ENCODE data around the gene GRK4. TPM values are rescaled to one million over a fixed set of nuclear protein-coding genes. Genes with fewer than 3 reads are reported as not detected.

The GRK4 gene
- total and polyA plus RNA-seq, 2 donors (not counting 1 experiment from before 2014, with no cell fraction given), result 0.73 to 2.3 TPM

DNA sequence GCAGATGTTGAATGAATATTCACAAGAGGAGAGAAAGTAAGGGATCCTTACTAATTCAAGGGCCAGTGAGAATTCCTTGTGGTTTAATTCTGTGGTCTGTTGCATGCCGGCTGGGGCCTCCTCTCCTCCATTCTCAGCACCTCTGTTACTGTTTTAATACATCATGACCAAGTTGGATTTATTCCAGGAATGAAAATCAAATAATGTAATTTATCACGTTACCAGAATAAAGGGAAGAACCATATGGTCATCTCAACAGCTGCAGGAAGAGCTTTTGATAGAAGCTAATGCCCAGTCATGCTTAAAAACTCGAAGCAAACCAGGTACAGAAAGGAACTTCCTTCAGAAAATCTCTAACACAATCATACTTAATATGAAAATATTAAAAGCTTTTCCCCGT, 54.1 kb downstream of the GRK4 start:
- no CpG with 5 or more reads among the region's 4 CpGs for WGBS (ENCODE audit: insufficient coverage)
- ChIA-PET CTCF (no interaction called here), POLR2A (no interaction called here)

DNA sequence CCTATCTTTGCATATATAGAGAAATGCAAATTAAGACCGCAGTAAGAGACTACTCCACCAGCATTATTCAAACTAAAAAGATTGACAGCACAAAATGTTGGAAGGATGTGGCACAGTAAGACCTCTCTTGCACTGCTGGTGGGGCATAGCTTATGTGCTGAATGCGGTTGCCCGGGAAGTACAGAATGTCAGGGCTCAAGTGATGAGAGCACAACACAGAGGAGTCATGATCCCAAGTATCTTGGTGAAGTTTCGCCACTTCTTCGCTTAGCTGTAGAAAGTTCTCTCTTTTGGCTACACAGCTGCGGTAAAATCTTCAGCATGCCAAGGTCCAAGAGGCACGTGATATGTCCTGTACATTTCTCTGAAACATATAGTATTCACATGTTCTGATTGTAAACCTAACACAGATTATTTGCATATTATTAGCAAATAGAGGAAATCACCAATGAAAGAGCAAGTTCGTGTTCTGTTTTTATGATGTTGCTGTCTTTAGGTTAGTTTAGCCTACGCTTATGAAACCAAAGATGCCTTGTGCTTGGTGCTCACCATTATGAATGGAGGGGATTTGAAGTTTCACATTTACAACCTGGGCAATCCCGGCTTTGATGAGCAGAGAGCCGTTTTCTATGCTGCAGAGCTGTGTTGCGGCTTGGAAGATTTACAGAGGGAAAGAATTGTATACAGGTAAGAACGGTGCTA, 55.9 kb downstream of the GRK4 start:
- peaks cover 4% of the 10 kb centered on the region for H3K4me1 Mint-ChIP-seq
- TF ChIP-seq, protein P1, sequence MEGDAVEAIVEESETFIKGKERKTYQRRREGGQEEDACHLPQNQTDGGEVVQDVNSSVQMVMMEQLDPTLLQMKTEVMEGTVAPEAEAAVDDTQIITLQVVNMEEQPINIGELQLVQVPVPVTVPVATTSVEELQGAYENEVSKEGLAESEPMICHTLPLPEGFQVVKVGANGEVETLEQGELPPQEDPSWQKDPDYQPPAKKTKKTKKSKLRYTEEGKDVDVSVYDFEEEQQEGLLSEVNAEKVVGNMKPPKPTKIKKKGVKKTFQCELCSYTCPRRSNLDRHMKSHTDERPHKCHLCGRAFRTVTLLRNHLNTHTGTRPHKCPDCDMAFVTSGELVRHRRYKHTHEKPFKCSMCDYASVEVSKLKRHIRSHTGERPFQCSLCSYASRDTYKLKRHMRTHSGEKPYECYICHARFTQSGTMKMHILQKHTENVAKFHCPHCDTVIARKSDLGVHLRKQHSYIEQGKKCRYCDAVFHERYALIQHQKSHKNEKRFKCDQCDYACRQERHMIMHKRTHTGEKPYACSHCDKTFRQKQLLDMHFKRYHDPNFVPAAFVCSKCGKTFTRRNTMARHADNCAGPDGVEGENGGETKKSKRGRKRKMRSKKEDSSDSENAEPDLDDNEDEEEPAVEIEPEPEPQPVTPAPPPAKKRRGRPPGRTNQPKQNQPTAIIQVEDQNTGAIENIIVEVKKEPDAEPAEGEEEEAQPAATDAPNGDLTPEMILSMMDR (IDR thresholded peaks at IDR 0.05), result no peak
- POLR2A ChIA-PET, result no interaction called here

More for the DNA sequence above, 54.1 kb downstream of the GRK4 start:
- Histone ChIP-seq H3K36me3 (replicated peaks in 1 of 2; ENCODE audit: control extremely low read depth in 1 of 2, control insufficient read depth in 1 of 2, extremely low read depth in 1 of 2, insufficient read depth in 2 of 2, low read length in 1 of 2) (no peaks in the 10 kb centered on the region), H3K79me2 (ENCODE audit: control insufficient read depth, insufficient read depth, low read length) (no peaks in the 10 kb centered on the region), H3K27ac (ENCODE audit: low read length in 2 of 2) (no peak overlapping the region), H3K4me3 (ENCODE audit: control extremely low read depth in 1 of 5, extremely low read depth in 1 of 5, insufficient read depth in 1 of 5, low read depth in 2 of 5, low read length in 4 of 5) (no peak overlapping the region), H3K9ac (ENCODE audit: low read length) (no peak overlapping the region), H3K27me3 (replicated peaks in 1 of 4; ENCODE audit: control extremely low read depth in 1 of 4, control insufficient read depth in 3 of 4, insufficient read depth in 4 of 4, low read length in 3 of 4) (no peaks in the 10 kb centered on the region), H3K9me3 (ENCODE audit: control extremely low read depth in 1 of 3, control insufficient read depth in 2 of 3, insufficient read depth in 1 of 3, low read length in 2 of 3) (no peaks in the 10 kb centered on the region), H2AFZ (ENCODE audit: insufficient read depth, low read depth, low read length, poor library complexity, severe bottlenecking) (no peak overlapping the region), H3K4me2 (replicated peaks; ENCODE audit: low read depth, low read length, poor library complexity, severe bottlenecking) (no peak overlapping the region), H4K20me1 (ENCODE audit: control insufficient read depth, insufficient read depth, low read length, poor library complexity, severe bottlenecking) (no peaks in the 10 kb centered on the region), H3K4me1 (ENCODE audit: control insufficient read depth in 2 of 2, insufficient read depth in 2 of 2, low read length in 2 of 2) (no peaks in the 10 kb centered on the region)
- ATAC-seq (ENCODE audit: low read depth) (no peak), DNase-seq (no peak)
- intact Hi-C loops (cut with micrococcal nuclease), result no loop called here
- peaks cover 20% of the 10 kb centered on the region for H3K27me3 Mint-ChIP-seq
- no peak overlapping the region for H3K4me3 Mint-ChIP-seq
- TF ChIP-seq, protein P1 (IDR thresholded peaks at IDR 0.05), result no peak
- no peak for TF ChIP-seq EZH2 (IDR thresholded peaks at IDR 0.05; ENCODE audit: borderline replicate concordance, insufficient read depth, low read depth, low read length, poor library complexity, severe bottlenecking)
- no peaks in the 10 kb centered on the region for H3K9me3 Mint-ChIP-seq (ENCODE audit: insufficient read depth)
- H3K4me1 Mint-ChIP-seq, result peaks cover 4% of the 10 kb centered on the region
- H3K27ac Mint-ChIP-seq, result no peak overlapping the region

More for the DNA sequence above, 55.9 kb downstream of the GRK4 start:
- H3K9ac ChIP-seq (ENCODE audit: low read length), result no peak overlapping the region
- H4K20me1 ChIP-seq (ENCODE audit: control insufficient read depth, insufficient read depth, low read length, poor library complexity, severe bottlenecking), result no peaks in the 10 kb centered on the region
- H3K36me3 ChIP-seq (replicated peaks in 1 of 2; ENCODE audit: control extremely low read depth in 1 of 2, control insufficient read depth in 1 of 2, extremely low read depth in 1 of 2, insufficient read depth in 2 of 2, low read length in 1 of 2), result no peaks in the 10 kb centered on the region
- H3K4me2 ChIP-seq (replicated peaks; ENCODE audit: low read depth, low read length, poor library complexity, severe bottlenecking), result no peak overlapping the region
- no peak for ATAC-seq (ENCODE audit: low read depth)
- H3K4me3 ChIP-seq (ENCODE audit: control extremely low read depth in 1 of 5, extremely low read depth in 1 of 5, insufficient read depth in 1 of 5, low read depth in 2 of 5, low read length in 4 of 5), result no peak overlapping the region
- no peak for DNase-seq
- H3K4me1 ChIP-seq (ENCODE audit: control insufficient read depth in 2 of 2, insufficient read depth in 2 of 2, low read length in 2 of 2), result no peaks in the 10 kb centered on the region
- CTCF ChIA-PET, result no interaction called here
- no peaks in the 10 kb centered on the region for H3K79me2 ChIP-seq (ENCODE audit: control insufficient read depth, insufficient read depth, low read length)
- no peak overlapping the region for H3K4me3 Mint-ChIP-seq
- H2AFZ ChIP-seq (ENCODE audit: insufficient read depth, low read depth, low read length, poor library complexity, severe bottlenecking), result no peak overlapping the region
- H3K27me3 Mint-ChIP-seq, result peaks cover 25% of the 10 kb centered on the region
- peaks cover 0 to 6% (median 2%) of the 10 kb centered on the region in 4 experiments for H3K27me3 ChIP-seq (replicated peaks in 1 of 4; ENCODE audit: control extremely low read depth in 1 of 4, control insufficient read depth in 3 of 4, insufficient read depth in 4 of 4, low read length in 3 of 4)
- no peak overlapping the region for H3K27ac Mint-ChIP-seq
- H3K9me3 Mint-ChIP-seq (ENCODE audit: insufficient read depth), result no peaks in the 10 kb centered on the region
- intact Hi-C loops (cut with micrococcal nuclease), result no loop called here
- 80% methylated on average over 8 of the region's 13 CpGs for WGBS (ENCODE audit: insufficient coverage)
- H3K9me3 ChIP-seq (ENCODE audit: control extremely low read depth in 1 of 3, control insufficient read depth in 2 of 3, insufficient read depth in 1 of 3, low read length in 2 of 3), result peaks cover 0 to 11% (median 0%) of the 10 kb centered on the region in 3 donors
- no peak overlapping the region for H3K27ac ChIP-seq (ENCODE audit: low read length in 2 of 2)
